A549 (cell line): Measurements from ENCODE around the gene TBC1D8.

ENCODE experiments used
- CTCF ChIP-seq: fragments of >200 bp; sonication (Bioruptor Twin); formaldehyde crosslinking; IDR thresholded peaks from 3 replicates; pipeline ENCODE4 v1.5.1; 2016
- JUNB ChIP-seq: fragments of >200 bp; sonication (Bioruptor Twin); formaldehyde crosslinking; IDR thresholded peaks from 2 replicates; pipeline ENCODE4 v1.6.1; 2016
- RFX5 ChIP-seq: fragments of 450-650 bp; IDR thresholded peaks from 2 replicates; pipeline ENCODE4 v1.7.1; 2014; ENCODE audit warnings: antibody characterized with exemption, mild to moderate bottlenecking, moderate library complexity
- RNF2 ChIP-seq: fragments of 200-600 bp; sonication (generic); IDR thresholded peaks from 2 replicates; pipeline ENCODE4 v1.6.1; 2016; ENCODE audit warnings: low read depth, mild to moderate bottlenecking, antibody characterized with exemption, moderate library complexity, borderline replicate concordance

- TF ChIP-seq CTCF (no peak), RNF2 (no peak), RFX5 (no peak), JUNB (no peak)
Measured at GRCh38 chr2:101140978-101141655, 10.1 kb downstream of the TBC1D8 start.
